GM12878 (cell line): ENCODE data around the gene DCAF11. TPM values are rescaled to one million over a fixed set of nuclear protein-coding genes. Genes with fewer than 3 reads are reported as not detected.

Source experiments
- CHD2 ChIP-seq: IDR thresholded peaks from 2 replicates; pipeline ENCODE4 v1.6.1; 2011; ENCODE audit warnings: low read depth, low read length, improper control_type of control experiment, borderline replicate concordance
- E4F1 ChIP-seq: fragments of 450-650 bp; IDR thresholded peaks from 2 replicates; pipeline ENCODE4 v1.6.1; 2018; ENCODE audit warnings: borderline replicate concordance, mild to moderate bottlenecking; ENCODE audit not compliant: partially characterized antibody
- HCFC1 ChIP-seq: fragments of 150-350 bp; IDR thresholded peaks from 2 replicates; pipeline ENCODE4 v1.6.1; 2014; ENCODE audit warnings: low read length
- KLF5 ChIP-seq: fragments of 450-650 bp; IDR thresholded peaks from 2 replicates; pipeline ENCODE4 v1.6.1; 2014; ENCODE audit warnings: mild to moderate bottlenecking; ENCODE audit not compliant: partially characterized antibody
- MEF2B ChIP-seq: fragments of 450-650 bp; IDR thresholded peaks from 2 replicates; pipeline ENCODE4 v1.6.1; 2018; ENCODE audit warnings: mild to moderate bottlenecking, moderate library complexity; ENCODE audit not compliant: partially characterized antibody, poor library complexity, severe bottlenecking
- MXI1 ChIP-seq: fragments of 150-350 bp; IDR thresholded peaks from 2 replicates; pipeline ENCODE4 v1.6.1; 2011; ENCODE audit warnings: low read depth, mild to moderate bottlenecking, inconsistent platforms, low read length, improper control_type of control experiment
- NKRF ChIP-seq: fragments of 450-650 bp; conservative IDR thresholded peaks from 2 replicates; pipeline ENCODE4 v1.6.1; 2017; ENCODE audit warnings: mild to moderate bottlenecking, moderate library complexity
- NR2F1 ChIP-seq: fragments of 450-650 bp; conservative IDR thresholded peaks from 2 replicates; pipeline ENCODE4 v1.6.1; 2017; ENCODE audit warnings: mild to moderate bottlenecking
- POLR2A ChIP-seq: IDR thresholded peaks from 2 replicates; pipeline ENCODE4 v1.6.1; 2011; ENCODE audit warnings: low read depth, mild to moderate bottlenecking, low read length
- POU2F2 ChIP-seq: IDR thresholded peaks from 3 replicates; pipeline ENCODE4 v1.6.1; 2011; ENCODE audit warnings: low read depth, mild to moderate bottlenecking, low read length, borderline replicate concordance
- SP1 ChIP-seq: IDR thresholded peaks from one replicate; pipeline ENCODE4 v1.6.1; 2011; ENCODE audit warnings: low read depth, low read length
- TBL1XR1 ChIP-seq: IDR thresholded peaks from 2 replicates; pipeline ENCODE4 v1.6.1; 2012; ENCODE audit warnings: low read depth, low read length, improper control_type of control experiment
- ZBED1 ChIP-seq: IDR thresholded peaks from 2 replicates; pipeline ENCODE4 v1.6.1; 2016; ENCODE audit warnings: borderline replicate concordance
- ZBTB4 ChIP-seq: fragments of 450-650 bp; formaldehyde crosslinking; IDR thresholded peaks from 2 replicates; pipeline ENCODE4 v1.4.0; 2022; ENCODE audit warnings: mild to moderate bottlenecking, moderate library complexity
- ZBTB40 ChIP-seq: fragments of 450-650 bp; IDR thresholded peaks from 2 replicates; pipeline ENCODE4 v1.6.1; 2016; ENCODE audit warnings: mild to moderate bottlenecking, moderate library complexity, borderline replicate concordance
- polyA plus RNA-seq, 11 experiments: library from polyadenylated mRNA; depleted of rRNA in 4 of 11; unstranded in 6 of 11; stranded (reverse) in 5 of 11; fragments of >200 nt; fragmentation: Nextera tagmentation in 4 of 11; fragmentation: Illumina TruSeq in 1 of 11; extraction: Ambion mirVana in 4 of 11; extraction: Trizol in 1 of 11; gene quantifications; 1 replicate in 1 of 11; 2 replicates in 10 of 11; pipeline versions ENCODE4 v1.2.1 to v1.2.3, GENCODE V29; 2011 to 2016; ENCODE audit warnings: inconsistent platforms in 2 of 11, missing spikeins in 2 of 11, low read depth in 1 of 11
- total RNA-seq, 4 experiments: library from RNA; depleted of rRNA in 3 of 4; stranded (reverse); fragments of >200 nt in 3 of 4; fragmentation: Illumina TruSeq in 1 of 4; extraction: Trizol in 1 of 4; gene quantifications; 2 replicates each; pipeline versions ENCODE4 v1.2.1 to v1.2.3, GENCODE V29; 2013 to 2021
- TF ChIP-seq, protein P1 (sequence below): fragments of 450-650 bp; IDR thresholded peaks from 2 replicates; pipeline ENCODE4 v1.6.1; 2016; ENCODE audit warnings: mild to moderate bottlenecking

The DCAF11 gene
- total and polyA plus RNA-seq, 10 of the 15 experiments (the other 5 are each of a cell fraction or from before 2014, with no cell fraction given) = 13.4 to 91.2 (median 68.7) TPM

DNA sequence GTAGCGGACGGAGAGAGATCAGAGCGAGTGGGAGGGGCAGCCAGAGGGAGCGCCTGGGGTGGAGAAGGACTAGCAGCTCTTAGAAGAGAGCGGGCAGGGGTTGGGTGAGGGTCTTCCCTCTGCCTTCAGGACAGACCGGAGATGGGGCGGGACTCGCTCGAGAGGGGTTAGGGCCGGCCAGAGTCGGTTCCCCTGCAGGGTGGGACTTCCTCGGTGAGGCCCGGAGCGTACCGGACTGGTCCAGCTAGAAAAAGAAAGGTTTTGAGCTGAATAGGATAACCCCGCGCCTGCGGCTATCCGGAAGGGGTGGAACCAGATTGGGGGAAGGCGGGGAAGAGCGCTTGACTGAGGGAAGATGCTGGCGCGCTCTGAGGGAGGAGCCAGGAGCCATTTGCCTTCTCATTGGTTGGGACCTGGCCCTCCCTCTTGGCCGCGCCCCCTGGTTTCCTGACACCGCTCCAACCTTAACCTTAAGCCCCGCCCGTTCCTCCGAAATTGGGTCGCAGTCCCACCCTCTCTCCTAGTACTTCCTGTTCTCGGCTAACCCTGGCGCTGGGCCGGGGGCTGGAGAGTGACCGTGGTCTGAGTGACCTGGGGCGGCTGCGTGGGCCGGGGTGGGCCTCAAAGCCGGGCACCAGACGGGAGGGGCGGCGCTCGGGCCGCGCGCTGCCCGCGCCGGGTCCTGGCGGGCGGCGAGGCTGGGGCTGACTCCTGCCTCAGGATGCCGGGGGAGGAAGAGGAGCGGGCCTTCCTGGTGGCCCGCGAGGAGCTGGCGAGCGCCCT is 32.6 kb downstream of the DCAF11 start, which contains the start of gene RNF31 (continued):
- peak; percentile 20 for TF ChIP-seq E4F1
- peak; percentile 14 for TF ChIP-seq MXI1
- TF ChIP-seq ZBTB40 = peak; percentile 75; the same call in 1 of the 2 replicates
- no peak for TF ChIP-seq ZBTB4
- 0 out of 2 replicates have a peak, but pooled peaks have one; percentile 23 for TF ChIP-seq TBL1XR1
- TF ChIP-seq POU2F2 = 0 out of 3 replicates have a peak, but pooled peaks have one; percentile 6
- TF ChIP-seq, protein P1, sequence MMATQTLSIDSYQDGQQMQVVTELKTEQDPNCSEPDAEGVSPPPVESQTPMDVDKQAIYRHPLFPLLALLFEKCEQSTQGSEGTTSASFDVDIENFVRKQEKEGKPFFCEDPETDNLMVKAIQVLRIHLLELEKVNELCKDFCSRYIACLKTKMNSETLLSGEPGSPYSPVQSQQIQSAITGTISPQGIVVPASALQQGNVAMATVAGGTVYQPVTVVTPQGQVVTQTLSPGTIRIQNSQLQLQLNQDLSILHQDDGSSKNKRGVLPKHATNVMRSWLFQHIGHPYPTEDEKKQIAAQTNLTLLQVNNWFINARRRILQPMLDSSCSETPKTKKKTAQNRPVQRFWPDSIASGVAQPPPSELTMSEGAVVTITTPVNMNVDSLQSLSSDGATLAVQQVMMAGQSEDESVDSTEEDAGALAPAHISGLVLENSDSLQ = peak; percentile 73
- TF ChIP-seq ZBED1 = no peak
- TF ChIP-seq HCFC1 = no peak
- peak; percentile 64 for TF ChIP-seq KLF5
- peak; percentile 60 for TF ChIP-seq NKRF
- TF ChIP-seq SP1 = peak; percentile 84
- TF ChIP-seq MEF2B = peak; percentile 54
- TF ChIP-seq NR2F1 = peak; percentile 55; the same call in 1 of the 2 replicates
- TF ChIP-seq POLR2A = peak; percentile 28
- TF ChIP-seq CHD2 = no peak
